ENCODE data around the gene NIN.
"Not testable (repeated sequence)": the region's sequence is repeated elsewhere in the genome, so short reads cannot be mapped to it uniquely, and the experiment has no call there.

The NIN gene

DNA sequence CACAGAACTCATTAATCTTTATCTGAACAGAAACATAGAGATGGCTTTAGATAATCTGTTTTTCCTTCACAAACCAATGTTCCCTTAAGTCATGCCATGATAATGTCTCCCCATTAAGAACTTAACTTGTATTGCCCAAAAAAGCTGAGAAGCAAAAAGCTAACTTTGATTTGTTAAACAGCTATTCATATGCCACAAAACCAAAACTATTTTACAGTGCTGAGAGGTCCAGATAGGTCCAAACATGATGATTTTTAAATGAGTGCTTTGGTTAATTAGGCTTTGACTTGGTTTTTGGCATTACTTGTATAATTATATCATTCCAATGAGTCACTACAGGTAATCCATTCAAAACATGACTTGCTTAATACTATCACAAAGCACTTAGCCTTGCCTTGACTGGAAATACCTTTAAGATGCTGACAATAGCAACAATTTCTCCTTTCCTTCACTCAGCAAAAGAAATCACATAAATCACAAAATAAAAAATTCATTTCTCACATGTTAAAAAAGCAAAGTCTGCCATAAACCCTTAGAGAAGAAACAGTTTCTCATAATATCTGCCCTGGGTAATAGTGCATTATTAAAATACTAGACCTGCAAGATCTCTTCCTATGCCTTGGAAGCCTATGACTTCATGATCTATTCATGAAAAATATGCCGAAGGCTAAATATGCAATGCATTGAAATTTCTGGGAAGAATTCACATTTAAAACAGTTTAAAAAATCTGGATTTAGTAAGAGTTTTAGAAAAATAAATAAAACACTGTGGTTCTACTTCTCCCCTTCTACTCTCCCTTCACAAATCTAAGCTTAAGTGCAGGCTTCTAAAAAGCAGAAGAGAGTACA lies 110.8 kb downstream of the NIN start:
- DNase-seq (ENCODE audit: low read depth in 2 of 2) = no peak

DNA sequence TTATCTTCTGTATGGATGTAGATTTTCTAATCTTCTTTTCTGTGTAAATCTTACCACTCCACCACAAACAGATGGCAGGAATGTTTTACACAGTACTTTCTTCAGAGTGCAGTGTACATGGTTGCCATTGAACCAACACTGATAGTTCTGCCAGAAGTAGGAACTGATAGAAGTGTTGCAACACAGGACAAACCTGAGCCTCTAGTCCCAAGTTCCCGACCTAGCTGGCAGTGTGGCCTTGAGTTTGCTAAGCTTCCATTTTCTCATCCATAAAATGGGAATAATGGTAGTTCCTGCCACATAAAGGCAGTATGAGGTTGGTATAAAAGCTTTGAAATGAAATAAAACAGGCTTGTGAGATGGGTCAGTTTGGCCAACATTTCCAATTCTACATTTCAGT lies 112.0 kb downstream of the NIN start:
- no peak for DNase-seq (ENCODE audit: low read depth in 2 of 2)

- DNase-seq (ENCODE audit: low read depth in 2 of 2) = no peak
Measured at GRCh38 chr14:50717811-50718210, 113.2 kb downstream of the NIN start.

DNA sequence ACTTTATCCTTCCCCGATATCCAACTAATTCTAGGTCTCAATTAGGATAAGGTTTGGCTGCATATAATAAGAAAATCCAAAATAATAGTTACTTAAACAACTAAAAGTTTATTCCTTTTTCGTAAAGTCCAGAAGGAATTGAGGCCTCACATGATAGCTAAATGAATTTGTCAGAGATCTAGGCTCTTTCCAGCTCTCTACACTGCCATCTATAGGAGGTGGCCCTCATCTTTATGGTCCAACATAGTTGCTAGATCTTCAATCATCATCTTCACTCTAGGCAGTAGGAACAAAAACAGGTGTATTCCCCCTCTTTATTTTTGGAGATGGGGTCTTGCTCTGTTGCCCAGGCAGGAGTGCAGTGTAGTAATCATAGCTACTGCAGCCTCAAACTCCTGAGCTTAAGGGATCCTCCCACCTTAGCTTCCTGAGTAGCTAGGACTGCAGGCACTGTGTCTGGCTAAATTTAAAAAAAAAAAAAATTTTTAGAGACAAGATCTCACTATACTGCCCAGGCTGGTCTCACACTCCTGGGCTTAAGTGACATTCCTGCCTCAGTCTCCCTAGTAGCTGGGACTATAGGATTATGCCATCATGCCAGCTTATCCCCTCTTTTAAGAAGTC lies 116.4 kb downstream of the NIN start:
- no peak for DNase-seq (ENCODE audit: low read depth in 2 of 2)

DNA sequence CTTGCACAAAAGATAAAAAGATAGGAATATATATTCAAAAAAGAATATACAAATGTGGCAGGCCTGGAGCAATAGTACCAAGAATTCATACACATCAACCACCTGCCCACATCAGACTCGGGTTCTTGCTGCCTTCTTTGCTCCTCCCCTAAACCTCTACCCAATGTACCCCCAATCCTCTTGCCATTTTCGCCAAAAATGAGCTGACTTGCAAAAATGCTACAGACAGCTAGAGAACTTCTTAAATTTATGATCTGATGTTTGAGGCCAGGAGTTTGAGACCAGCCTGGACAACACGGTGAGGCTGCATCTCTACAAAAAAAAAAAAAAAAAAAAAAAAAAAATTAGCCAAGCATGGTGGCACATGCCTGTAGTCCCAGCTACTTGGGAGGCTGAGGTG lies 119.9 kb downstream of the NIN start:
- no peak for DNase-seq (ENCODE audit: low read depth in 2 of 2)

- DNase-seq (ENCODE audit: low read depth in 2 of 2) = no peak
Measured at GRCh38 chr14:50705026-50705593, 125.9 kb downstream of the NIN start.

- no peak for DNase-seq (ENCODE audit: low read depth in 2 of 2)
Measured at GRCh38 chr14:50704454-50705010, 126.4 kb downstream of the NIN start.

DNA sequence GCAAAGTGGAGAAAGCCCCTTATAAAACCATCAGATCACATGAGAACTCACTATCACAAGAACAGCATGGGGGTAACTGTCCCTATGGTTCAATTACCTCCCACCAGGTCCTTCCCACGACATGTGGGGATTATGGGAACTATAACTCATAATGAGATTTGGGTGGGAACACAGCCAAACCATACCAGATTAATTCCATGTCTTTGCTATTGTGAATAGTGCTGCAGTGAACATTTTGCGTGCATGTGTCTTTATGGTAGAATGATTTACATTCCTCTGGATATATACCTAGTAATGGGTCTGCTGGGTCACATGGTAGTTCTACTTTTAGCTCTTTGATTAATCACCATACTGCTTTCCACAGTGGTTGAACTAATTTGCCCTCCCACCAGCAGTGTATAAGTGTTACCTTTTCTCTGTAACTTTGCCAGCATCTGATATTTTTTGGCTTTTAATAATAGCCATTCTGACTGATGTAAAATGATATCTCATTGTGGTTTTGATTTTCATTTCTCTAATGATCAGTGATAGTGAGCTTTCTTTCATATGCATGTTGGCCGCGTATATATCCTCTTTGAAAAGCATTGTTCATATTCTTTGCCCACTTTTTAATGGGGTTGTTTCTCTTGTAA lies 133.2 kb downstream of the NIN start:
- DNase-seq (ENCODE audit: low read depth in 2 of 2) = no peak

DNA sequence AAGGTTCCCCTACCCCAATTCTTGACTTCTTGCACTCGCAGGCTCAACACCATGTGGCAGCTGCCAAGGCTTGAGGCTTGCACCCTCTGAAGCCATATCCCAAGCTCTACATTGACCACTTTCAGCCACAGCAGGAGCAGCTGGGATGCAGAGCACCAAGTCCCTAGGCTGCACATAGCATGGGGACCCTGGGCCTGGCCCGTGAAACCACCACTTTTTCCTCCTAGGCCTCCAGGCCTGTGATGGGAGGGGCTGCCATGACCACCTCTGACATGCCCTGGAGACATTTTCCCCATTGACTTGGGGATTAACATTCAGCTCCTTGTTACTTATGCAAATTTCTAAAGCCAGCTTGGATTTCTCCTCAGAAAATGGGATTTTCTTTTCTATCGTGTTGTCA lies 136.7 kb downstream of the NIN start:
- not testable (repeated sequence) for DNase-seq (ENCODE audit: low read depth in 2 of 2)

GRCh38 chr14:50688875-50689274 lies 142.1 kb downstream of the NIN start:
- DNase-seq (ENCODE audit: low read depth in 2 of 2) = no peak

DNA sequence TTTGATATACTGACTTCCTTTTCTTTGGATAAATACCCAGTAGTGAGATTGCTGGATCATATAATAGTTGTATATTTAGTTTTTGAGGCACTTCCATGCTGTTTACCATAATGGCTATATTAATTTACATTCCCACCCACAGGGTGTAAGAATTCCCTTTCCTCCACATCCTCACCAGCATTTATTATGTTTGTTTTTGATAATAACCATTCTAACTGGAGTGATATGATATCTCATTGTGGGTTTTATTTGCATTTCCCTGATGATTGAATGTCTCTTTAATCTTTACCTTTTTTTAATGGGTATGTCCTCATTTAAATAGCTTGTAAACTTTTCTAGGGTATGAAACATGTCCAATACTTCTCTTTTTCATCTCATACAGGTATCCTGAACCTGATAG lies 151.3 kb downstream of the NIN start:
- no peak for DNase-seq (ENCODE audit: low read depth in 2 of 2)

DNA sequence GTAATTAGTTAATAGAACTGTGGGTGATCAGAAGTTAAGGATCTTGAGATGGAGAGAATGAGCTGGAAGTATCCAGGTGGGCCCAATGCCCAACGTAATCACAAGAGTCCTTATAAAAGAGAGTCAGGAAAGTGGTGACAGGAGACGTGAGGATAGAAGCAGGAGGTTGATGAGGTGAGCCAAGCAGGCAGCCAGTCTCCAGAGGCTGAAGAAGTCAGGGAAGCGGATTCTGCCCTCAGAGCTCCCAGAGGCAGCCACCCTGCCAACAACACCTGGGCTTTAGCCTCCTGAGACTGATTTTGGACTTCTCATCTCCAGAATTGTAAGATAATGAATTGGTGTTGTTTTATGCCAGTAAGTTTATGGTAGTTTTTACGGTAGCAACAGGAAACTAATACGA lies 152.8 kb downstream of the NIN start:
- DNase-seq (ENCODE audit: low read depth in 2 of 2) = no peak

GRCh38 chr14:50677527-50678063 lies 153.4 kb downstream of the NIN start:
- DNase-seq (ENCODE audit: low read depth in 2 of 2) = no peak

DNA sequence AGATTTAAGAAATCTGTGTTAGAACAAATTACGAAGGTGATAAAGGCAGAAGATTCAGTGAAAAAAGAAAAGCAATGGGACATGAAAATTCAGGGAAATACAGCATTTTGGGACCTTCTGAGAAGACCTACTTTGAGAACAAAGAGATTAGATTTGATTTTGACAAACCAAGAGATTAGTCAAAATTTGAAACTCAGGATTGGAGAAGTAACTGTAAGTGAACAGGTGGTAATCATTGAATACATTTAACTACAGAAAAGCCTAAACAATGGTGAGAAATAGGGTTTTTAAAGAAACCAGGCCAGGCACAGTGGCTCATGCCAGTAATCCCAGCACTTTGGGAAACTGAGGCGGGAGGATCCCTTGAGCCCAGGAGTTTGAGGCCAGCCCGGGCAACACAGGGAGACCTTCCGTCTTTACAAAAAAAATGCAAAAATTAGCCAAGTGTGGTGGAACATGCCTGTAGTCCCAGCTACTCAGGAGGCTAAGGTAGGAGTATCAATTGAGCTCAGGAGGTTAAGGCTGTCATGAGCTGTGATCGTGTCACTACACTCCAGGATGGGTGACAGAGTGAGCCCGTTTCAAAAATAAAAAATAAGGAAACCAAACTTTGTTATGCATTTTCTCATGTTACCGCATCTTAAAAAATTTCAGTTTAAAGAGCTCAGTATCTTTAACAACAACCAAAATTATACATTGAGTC lies 154.0 kb downstream of the NIN start:
- no peak for DNase-seq (ENCODE audit: low read depth in 2 of 2)

GRCh38 chr14:50675597-50675996 lies 155.4 kb downstream of the NIN start:
- DNase-seq (ENCODE audit: low read depth in 2 of 2) = no peak

DNA sequence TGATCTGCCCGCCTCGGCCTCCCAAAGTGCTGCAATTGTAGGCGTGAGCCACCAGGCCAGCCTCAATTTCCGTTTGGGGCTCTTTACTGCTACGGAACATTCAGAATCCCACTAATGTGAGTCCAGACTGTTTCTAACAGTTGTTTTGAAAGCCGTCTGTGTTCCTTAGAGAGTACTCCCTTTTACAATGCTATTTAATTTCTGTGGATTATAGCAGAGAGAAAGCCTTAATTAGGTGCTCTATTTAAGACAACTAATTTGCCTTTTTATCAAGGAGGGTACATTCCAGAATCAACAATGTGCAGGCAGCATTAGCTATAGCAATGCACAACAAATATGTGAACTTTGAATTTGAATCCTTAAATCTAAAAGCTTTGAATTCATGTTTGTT lies 160.1 kb downstream of the NIN start:
- no peak for DNase-seq (ENCODE audit: low read depth in 2 of 2)

DNA sequence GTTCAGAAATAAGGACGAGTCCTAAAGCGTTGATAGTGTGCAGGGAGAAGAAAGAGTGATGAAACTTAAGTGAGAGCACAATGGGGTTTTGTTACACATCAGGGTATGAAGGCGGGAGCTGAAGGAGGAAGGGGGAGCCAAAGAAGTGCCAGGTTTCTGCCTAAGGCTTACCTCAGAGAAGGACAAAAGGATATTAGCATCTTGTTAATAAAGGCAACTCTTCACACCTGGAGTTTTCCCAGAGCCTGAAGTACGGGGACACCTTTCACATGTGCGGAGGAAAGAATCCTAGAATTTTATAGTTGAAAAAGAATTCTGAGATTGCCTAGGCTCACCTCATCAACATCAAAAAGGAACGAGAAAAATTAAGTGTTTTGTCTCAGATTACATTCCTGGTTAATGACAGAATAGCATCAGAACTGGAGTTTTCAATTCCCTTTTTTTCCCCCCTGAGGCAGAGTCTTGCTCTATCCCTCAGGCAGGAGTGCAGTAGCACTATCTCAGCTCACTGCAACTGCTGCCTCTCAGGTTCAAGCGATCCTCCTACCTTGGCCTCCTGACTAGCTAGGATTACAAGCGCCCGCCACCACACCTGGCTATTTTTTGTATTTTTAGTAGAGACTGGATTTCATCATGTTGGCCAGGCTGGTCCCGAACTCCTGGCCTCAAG lies 160.6 kb downstream of the NIN start:
- DNase-seq (ENCODE audit: low read depth in 2 of 2) = no peak
